HepG2 (cell line): Measurements from ENCODE around the gene SPAG8. TPM values are rescaled to one million over a fixed set of nuclear protein-coding genes. Genes with fewer than 3 reads are reported as not detected.
A peak's percentile ranks its signal among the peaks of the same experiment; 100 is the strongest.

Experiments
- AGO1 ChIP-seq: fragments of 200-400 bp; formaldehyde crosslinking; IDR thresholded peaks from 2 replicates; pipeline ENCODE4 v1.6.1; 2017; ENCODE audit warnings: mild to moderate bottlenecking, low read depth, low read length, moderate library complexity; ENCODE audit not compliant: poor library complexity, severe bottlenecking
- HCFC1 ChIP-seq: fragments of 150-350 bp; IDR thresholded peaks from 2 replicates; pipeline ENCODE4 v1.6.1; 2014; ENCODE audit warnings: low read depth, low read length
- HNRNPK ChIP-seq: fragments of 200-400 bp; formaldehyde crosslinking; IDR thresholded peaks from 2 replicates; pipeline ENCODE4 v1.6.1; 2018; ENCODE audit warnings: low read length, low read depth, moderate library complexity, mild to moderate bottlenecking; ENCODE audit not compliant: poor library complexity, severe bottlenecking
- POLR2A ChIP-seq, 2 experiments: IDR thresholded peaks; 2 replicates each; pipeline ENCODE4 v1.6.1; 2011; ENCODE audit warnings: low read depth in 2 of 2, low read length in 2 of 2, mild to moderate bottlenecking in 1 of 2, moderate library complexity in 1 of 2; ENCODE audit not compliant: insufficient read depth in 1 of 2
- RBM22 ChIP-seq: fragments of 200-400 bp; formaldehyde crosslinking; optimal IDR thresholded peaks from 2 replicates; pipeline ENCODE3; 2017; ENCODE audit warnings: mild to moderate bottlenecking, low read length, moderate library complexity
- REL ChIP-seq: sonication (generic); formaldehyde crosslinking; conservative IDR thresholded peaks from 2 replicates; pipeline ENCODE4 v1.8.0; 2022; ENCODE audit warnings: mild to moderate bottlenecking, missing genetic modification reagents, moderate library complexity
- RORA ChIP-seq: sonication (generic); formaldehyde crosslinking; IDR thresholded peaks from 2 replicates; pipeline ENCODE4 v1.5.0; 2020; ENCODE audit warnings: mild to moderate bottlenecking, missing genetic modification reagents, moderate library complexity
- SAP130 ChIP-seq: IDR thresholded peaks from 2 replicates; pipeline ENCODE4 v1.6.1; 2016; ENCODE audit warnings: low read depth
- SMAD1 ChIP-seq: sonication (generic); formaldehyde crosslinking; IDR thresholded peaks from 2 replicates; pipeline ENCODE4 v1.4.0; 2020; ENCODE audit warnings: missing genetic modification reagents, low read depth, mild to moderate bottlenecking, borderline replicate concordance
- TSC22D2 ChIP-seq: sonication (generic); formaldehyde crosslinking; IDR thresholded peaks from 2 replicates; pipeline ENCODE4 v1.5.1; 2020; ENCODE audit warnings: missing genetic modification reagents, mild to moderate bottlenecking, borderline replicate concordance
- ZFP36 ChIP-seq: fragments of 150-350 bp; IDR thresholded peaks from 2 replicates; pipeline ENCODE4 v1.6.1; 2018; ENCODE audit warnings: borderline replicate concordance, low read length, low read depth; ENCODE audit not compliant: partially characterized antibody
- ZFP36L1 ChIP-seq: sonication (generic); formaldehyde crosslinking; IDR thresholded peaks from 2 replicates; pipeline ENCODE4 v1.8.0; 2022; ENCODE audit warnings: mild to moderate bottlenecking, missing genetic modification reagents, moderate library complexity
- ZNF180 ChIP-seq: sonication (generic); formaldehyde crosslinking; IDR thresholded peaks from 2 replicates; pipeline ENCODE4 v1.4.0; 2020; ENCODE audit warnings: low read depth, missing genetic modification reagents, borderline replicate concordance
- ZNF44 ChIP-seq: sonication (generic); formaldehyde crosslinking; IDR thresholded peaks from 2 replicates; pipeline ENCODE4 v1.5.1; 2020; ENCODE audit warnings: mild to moderate bottlenecking, missing genetic modification reagents
- ZNF563 ChIP-seq: sonication (generic); formaldehyde crosslinking; IDR thresholded peaks from 2 replicates; pipeline ENCODE4 v1.8.0; 2022; ENCODE audit warnings: mild to moderate bottlenecking, moderate library complexity, missing genetic modification reagents
- ZNF619 ChIP-seq: sonication (generic); formaldehyde crosslinking; IDR thresholded peaks from 2 replicates; pipeline ENCODE4 v1.4.0; 2020; ENCODE audit warnings: mild to moderate bottlenecking, missing genetic modification reagents
- ZNF780A ChIP-seq: sonication (generic); formaldehyde crosslinking; IDR thresholded peaks from 2 replicates; pipeline ENCODE4 v1.8.0; 2022; ENCODE audit warnings: mild to moderate bottlenecking, missing genetic modification reagents, moderate library complexity
- polyA plus RNA-seq, 8 experiments: library from polyadenylated mRNA; depleted of rRNA in 3 of 8; stranded (reverse) in 7 of 8; unstranded in 1 of 8; fragments of >200 nt; fragmentation: Illumina TruSeq in 4 of 8; extraction: Trizol in 4 of 8; gene quantifications; 2 replicates each; pipeline versions ENCODE4 v1.2.1 to v1.2.3, GENCODE V29; 2011 to 2016; ENCODE audit warnings: low read depth in 4 of 8, missing spikeins in 1 of 8, mixed read lengths in 1 of 8; ENCODE audit not compliant: insufficient read depth in 1 of 8
- total RNA-seq, 5 experiments: library from RNA; depleted of rRNA; stranded (reverse); fragments of >200 nt; fragmentation: Illumina TruSeq; extraction: Trizol; gene quantifications; 2 replicates each; pipeline ENCODE4 v1.2.3, GENCODE V29; 2016; ENCODE audit warnings: low read depth in 1 of 5
- TF ChIP-seq, protein P1 (sequence below): sonication (generic); formaldehyde crosslinking; IDR thresholded peaks from 2 replicates; pipeline ENCODE4 v1.5.1; 2020; ENCODE audit warnings: mild to moderate bottlenecking, missing genetic modification reagents, moderate library complexity
- TF ChIP-seq, protein P2 (sequence below): sonication (generic); formaldehyde crosslinking; IDR thresholded peaks from 2 replicates; pipeline ENCODE4 v1.4.0; 2020; ENCODE audit warnings: mild to moderate bottlenecking, low read depth, missing genetic modification reagents
- TF ChIP-seq, protein P3 (sequence below): sonication (generic); formaldehyde crosslinking; IDR thresholded peaks from 2 replicates; pipeline ENCODE4 v1.4.0; 2020; ENCODE audit warnings: missing genetic modification reagents
- TF ChIP-seq, protein P4 (sequence below): sonication (generic); formaldehyde crosslinking; IDR thresholded peaks from 2 replicates; pipeline ENCODE4 v1.9.0; 2021; ENCODE audit warnings: missing genetic modification reagents, mild to moderate bottlenecking, borderline replicate concordance

The SPAG8 gene
- total and polyA plus RNA-seq, 2 of the 13 experiments (the other 11 are each of a cell fraction or from before 2014, with no cell fraction given): 0.18 to 0.27 TPM

DNA sequence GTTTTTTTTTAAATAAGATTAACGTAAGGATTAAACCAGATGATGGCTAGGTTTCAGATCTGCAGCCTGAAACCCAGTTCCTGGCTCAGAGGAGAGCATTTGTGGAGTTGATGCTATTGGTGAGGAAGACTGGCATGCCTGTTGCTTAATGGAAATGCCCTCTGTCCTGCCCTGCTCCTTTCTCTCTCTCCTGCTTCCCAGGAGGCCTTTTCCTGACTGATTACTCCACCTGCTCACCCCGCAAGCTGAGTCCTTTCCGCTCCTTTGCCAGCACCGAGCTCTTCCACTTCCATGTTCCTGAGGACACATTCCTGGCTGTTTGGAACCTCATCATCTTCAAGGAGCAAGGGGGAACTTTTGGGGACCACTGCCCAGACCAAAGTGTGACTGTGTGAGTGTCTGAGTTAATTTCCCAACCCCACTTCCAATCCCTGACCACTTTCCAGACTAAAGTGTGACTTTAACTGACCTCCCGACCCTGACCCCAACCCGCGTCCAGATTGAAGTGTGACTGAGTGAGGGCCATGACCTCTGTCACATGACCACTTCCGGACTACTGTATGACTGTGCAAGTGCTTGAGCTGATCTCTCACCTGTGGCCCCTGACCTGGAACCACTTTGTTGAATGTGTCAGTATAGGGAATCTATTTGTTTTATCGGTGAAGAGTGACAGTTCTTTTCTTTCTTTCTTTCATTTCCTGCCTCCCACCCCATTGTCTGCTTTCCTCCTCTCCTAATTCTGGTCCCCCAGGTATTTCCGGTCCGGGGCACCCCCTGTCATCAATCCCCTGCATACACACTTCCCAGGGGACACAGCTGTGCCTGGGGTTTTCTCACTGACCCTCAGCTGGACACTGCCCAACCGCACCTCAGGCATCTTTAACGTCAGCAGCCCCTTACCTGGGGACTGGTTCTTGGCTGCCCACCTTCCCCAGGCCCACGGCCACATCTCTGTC is 22.5 kb upstream of the SPAG8 start (continued):
- TF ChIP-seq, protein P1, sequence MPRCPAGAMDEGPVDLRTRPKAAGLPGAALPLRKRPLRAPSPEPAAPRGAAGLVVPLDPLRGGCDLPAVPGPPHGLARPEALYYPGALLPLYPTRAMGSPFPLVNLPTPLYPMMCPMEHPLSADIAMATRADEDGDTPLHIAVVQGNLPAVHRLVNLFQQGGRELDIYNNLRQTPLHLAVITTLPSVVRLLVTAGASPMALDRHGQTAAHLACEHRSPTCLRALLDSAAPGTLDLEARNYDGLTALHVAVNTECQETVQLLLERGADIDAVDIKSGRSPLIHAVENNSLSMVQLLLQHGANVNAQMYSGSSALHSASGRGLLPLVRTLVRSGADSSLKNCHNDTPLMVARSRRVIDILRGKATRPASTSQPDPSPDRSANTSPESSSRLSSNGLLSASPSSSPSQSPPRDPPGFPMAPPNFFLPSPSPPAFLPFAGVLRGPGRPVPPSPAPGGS (CRISPR knock-in tag): no peak
- no peak for TF ChIP-seq REL (CRISPR knock-in tag)
- no peak for TF ChIP-seq POLR2A (IDR thresholded peaks at IDR 0.05; ENCODE audit: insufficient read depth in 1 of 2, low read depth in 2 of 2, low read length in 2 of 2)
- TF ChIP-seq ZNF180: no peak
- TF ChIP-seq, protein P2, sequence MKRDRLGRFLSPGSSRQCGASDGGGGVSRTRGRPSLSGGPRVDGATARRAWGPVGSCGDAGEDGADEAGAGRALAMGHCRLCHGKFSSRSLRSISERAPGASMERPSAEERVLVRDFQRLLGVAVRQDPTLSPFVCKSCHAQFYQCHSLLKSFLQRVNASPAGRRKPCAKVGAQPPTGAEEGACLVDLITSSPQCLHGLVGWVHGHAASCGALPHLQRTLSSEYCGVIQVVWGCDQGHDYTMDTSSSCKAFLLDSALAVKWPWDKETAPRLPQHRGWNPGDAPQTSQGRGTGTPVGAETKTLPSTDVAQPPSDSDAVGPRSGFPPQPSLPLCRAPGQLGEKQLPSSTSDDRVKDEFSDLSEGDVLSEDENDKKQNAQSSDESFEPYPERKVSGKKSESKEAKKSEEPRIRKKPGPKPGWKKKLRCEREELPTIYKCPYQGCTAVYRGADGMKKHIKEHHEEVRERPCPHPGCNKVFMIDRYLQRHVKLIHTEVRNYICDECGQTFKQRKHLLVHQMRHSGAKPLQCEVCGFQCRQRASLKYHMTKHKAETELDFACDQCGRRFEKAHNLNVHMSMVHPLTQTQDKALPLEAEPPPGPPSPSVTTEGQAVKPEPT: no peak
- no peak for TF ChIP-seq RBM22
- TF ChIP-seq ZNF780A (CRISPR knock-in tag): no peak
- TF ChIP-seq ZFP36: no peak
- TF ChIP-seq AGO1: no peak
- no peak for TF ChIP-seq TSC22D2 (CRISPR knock-in tag)
- no peak for TF ChIP-seq HNRNPK
- no peak for TF ChIP-seq ZNF619
- TF ChIP-seq RORA: no peak
- no peak for TF ChIP-seq ZNF44
- TF ChIP-seq ZNF563 (CRISPR knock-in tag): no peak
- no peak for TF ChIP-seq HCFC1
- TF ChIP-seq, protein P3, sequence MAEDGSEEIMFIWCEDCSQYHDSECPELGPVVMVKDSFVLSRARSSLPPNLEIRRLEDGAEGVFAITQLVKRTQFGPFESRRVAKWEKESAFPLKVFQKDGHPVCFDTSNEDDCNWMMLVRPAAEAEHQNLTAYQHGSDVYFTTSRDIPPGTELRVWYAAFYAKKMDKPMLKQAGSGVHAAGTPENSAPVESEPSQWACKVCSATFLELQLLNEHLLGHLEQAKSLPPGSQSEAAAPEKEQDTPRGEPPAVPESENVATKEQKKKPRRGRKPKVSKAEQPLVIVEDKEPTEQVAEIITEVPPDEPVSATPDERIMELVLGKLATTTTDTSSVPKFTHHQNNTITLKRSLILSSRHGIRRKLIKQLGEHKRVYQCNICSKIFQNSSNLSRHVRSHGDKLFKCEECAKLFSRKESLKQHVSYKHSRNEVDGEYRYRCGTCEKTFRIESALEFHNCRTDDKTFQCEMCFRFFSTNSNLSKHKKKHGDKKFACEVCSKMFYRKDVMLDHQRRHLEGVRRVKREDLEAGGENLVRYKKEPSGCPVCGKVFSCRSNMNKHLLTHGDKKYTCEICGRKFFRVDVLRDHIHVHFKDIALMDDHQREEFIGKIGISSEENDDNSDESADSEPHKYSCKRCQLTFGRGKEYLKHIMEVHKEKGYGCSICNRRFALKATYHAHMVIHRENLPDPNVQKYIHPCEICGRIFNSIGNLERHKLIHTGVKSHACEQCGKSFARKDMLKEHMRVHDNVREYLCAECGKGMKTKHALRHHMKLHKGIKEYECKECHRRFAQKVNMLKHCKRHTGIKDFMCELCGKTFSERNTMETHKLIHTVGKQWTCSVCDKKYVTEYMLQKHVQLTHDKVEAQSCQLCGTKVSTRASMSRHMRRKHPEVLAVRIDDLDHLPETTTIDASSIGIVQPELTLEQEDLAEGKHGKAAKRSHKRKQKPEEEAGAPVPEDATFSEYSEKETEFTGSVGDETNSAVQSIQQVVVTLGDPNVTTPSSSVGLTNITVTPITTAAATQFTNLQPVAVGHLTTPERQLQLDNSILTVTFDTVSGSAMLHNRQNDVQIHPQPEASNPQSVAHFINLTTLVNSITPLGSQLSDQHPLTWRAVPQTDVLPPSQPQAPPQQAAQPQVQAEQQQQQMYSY: no peak
- peak; percentile 50 for TF ChIP-seq SAP130 (CRISPR knock-in tag)
- no peak for TF ChIP-seq SMAD1
- TF ChIP-seq, protein P4, sequence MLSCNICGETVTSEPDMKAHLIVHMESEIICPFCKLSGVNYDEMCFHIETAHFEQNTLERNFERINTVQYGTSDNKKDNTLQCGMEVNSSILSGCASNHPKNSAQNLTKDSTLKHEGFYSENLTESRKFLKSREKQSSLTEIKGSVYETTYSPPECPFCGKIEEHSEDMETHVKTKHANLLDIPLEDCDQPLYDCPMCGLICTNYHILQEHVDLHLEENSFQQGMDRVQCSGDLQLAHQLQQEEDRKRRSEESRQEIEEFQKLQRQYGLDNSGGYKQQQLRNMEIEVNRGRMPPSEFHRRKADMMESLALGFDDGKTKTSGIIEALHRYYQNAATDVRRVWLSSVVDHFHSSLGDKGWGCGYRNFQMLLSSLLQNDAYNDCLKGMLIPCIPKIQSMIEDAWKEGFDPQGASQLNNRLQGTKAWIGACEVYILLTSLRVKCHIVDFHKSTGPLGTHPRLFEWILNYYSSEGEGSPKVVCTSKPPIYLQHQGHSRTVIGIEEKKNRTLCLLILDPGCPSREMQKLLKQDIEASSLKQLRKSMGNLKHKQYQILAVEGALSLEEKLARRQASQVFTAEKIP (CRISPR knock-in tag): no peak
- TF ChIP-seq ZFP36L1: no peak
